ENCODE data around the gene N4BP2L2.
"Not testable (repeated sequence)": the region's sequence is repeated elsewhere in the genome, so short reads cannot be mapped to it uniquely, and the experiment has no call there.

The N4BP2L2 gene

DNA sequence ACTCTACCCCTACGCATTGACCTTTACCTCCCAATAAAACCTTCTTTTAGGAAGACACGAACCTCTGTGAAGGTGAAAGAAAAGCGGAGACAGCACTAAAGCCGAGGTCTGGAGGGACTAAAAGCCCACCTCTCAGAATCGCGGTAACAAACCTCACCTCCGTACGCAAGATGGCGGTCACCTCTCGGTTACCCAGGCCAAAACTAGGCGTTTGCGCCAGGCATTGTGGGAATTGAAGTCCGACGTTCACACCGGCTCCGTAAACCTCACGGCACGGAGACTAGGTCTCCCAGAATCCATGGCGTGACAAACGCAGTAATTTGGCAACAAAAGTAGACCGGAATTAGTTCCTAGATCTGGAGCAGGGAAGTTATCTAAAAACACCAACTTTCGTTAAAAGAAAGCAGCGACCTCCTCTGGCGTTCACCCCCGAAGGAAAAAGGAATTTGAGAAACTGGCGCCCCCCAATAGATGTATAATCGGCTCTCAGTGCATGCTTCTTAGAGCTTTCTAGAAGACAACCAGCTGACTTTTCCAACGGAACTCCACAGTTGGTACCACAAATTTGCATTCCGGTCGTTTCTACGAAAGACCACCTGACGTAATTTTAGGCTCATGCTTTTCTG lies at the start of gene N4BP2L2:
Gene N4BP2L2 (minus strand): TSS at position 175 of the 626 bp plus-strand sequence. CDS start 1,768 bp downstream, outside the sequence.
- peak; percentile 88 for DNase-seq

DNA sequence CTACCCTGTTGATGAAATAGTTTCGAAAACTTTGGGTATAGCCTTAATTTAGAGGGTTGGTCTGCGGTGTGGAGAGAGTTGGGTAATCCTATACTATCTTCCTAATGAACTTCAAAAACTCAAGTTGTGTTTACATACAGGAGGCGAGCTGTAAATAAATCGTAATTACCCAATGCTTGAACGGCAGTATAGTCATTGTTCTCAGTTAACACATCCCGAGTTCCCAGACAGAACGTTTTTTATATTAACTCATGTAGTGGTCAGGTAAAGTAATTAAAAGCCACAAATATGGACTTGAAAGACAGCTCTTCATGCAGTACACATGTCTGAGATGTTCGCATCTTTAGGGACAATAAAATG lies 49.2 kb upstream of the N4BP2L2 start:
- DNase-seq, result no peak

DNA sequence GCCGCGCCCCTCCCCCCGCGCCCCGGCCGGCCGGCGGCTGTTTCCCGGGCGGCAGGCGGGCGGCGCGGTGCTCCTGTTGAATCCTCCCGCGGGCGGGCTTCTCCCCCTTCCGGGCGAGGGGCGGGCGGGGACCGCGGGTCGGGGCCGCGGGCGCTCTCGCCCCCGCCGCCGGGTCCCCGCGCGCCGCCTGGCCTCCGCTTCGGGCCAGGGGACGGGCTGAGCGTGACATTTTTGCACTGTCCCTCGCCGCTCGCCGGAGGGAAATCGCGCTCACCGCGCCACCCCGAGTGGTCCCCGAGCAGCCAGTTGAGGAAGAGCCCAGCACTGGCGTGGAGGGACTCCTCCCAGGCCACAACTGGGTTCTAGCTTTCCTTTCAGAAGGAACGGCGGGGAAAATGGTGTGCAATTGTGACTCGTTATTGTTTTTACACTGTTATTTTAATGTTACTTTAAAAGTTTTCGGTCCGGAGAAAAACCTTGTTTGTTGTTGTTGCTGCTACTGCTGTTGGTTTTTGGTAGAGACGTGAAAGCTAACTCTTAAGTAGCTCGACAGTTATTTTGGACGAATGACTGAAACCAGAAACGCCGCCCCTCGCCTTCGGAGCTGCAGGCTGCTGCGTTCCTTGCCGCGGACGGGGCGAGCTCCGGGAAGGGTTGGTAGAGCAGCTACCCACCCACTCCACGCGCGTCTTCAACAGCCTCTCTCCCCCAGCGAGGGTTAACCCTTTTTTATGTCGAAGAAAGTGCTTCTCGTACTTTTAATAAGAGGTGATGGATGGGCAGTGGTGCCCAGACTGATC lies 48.6 kb upstream of the N4BP2L2 start:
- peak; percentile 60 for DNase-seq

DNA sequence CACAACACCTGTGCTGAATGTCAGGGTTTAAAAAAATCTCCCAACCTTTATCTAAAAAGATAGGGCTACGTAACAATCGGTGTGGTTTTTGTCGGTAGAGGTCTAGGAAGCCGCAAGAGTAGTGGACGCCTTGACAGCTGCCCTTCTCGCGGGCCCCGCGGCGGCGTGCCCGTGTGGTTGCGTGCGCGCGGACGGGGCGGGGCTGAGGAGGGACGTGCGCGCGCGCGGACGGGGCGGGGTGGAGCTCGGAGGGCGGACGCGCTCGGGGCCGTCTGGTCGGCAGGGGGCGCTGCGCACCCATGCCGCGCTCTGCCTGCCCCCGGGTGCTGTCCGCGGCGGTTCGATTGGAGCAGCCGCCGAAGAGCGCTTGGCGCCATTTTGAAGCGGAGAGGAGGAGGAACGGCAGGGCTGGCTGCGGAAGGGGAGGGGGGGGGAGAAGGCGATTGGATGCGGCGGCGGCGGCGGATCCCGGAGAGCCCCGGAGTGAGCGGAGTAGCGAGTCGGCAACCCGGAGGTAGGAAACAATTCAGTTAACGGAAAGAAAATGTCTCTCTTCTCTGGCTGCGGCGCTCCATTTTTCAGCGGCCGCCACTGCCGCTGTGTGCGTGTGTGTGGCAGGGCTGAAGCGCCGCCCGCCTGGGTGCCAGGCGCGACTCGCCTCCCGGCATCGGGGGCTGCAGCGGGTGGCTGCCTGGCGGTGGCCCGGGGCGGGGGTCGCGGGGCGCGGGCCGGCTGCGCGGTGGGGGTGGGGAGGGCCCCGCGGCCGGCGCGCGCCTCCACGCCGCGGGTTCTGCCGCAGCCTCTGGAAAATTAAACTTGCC lies 47.7 kb upstream of the N4BP2L2 start, which contains the start of gene PDS5B:
Gene PDS5B (plus strand): TSS at position 373 of the 821 bp plus-strand sequence. CDS start 62,321 bp downstream, outside the sequence.
- peak; percentile 94 for DNase-seq

DNA sequence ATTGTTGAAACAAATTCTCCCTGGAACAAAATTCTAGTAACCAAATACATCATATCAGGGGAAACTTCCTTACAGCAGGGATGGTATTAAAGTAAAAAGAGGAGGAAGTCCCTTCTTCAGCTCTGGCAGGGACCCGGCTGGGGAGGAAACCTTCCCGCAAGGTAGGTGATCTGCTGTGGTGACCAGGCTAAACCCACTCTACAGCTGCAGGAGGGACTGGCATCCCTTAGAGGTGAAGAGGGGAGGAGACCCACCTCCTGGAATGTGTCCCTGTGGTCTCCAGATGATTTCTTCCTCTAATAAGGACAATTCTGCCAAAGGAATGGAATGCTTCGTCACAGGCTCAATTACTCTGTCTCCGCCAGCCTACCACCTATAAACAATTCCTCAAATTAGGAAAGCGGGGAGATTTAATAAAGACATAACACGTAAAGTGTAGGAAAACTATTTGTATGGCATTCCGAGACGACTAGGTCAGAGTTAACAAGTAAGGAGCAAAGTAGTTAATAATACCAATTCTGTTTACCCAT lies 47.0 kb upstream of the N4BP2L2 start:
- no peak for DNase-seq

DNA sequence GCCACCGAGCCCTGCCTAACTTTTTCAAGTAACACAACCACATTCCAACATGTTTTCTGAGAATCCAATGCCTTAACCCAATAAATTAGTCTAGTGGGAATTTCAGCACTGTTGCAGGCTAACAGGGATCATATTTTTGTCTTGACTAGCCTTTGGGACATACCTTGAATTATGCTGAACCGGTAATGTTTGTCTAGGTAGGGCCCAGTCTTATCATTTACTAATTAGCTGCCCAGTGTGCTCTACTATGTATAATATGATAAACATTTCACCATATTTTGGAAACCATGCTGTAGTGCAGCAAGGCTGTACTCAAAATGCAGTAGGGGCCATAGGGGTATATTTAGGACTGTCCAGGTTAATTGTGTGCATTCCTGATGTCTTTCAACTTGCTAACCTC lies 44.4 kb upstream of the N4BP2L2 start:
- no peak for DNase-seq

DNA sequence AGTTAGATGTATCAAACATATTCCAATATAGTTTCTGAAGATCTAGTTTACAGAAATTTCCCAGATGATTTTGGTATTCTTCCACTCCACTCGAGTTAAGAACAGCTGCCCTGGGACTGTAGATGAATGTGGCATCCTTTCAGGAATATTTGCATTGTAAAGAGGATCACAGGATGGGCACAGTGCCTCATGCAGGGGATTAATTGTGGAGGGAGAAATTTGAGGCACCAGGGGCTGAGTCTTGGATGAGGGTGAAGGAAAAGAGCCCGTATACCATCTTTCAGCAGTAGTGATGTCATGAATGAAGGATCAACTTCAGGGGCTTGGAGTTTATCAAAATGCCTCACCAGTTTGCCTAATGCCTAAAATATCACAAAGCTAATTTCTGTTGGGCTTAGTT lies 43.7 kb upstream of the N4BP2L2 start:
- no peak for DNase-seq

DNA sequence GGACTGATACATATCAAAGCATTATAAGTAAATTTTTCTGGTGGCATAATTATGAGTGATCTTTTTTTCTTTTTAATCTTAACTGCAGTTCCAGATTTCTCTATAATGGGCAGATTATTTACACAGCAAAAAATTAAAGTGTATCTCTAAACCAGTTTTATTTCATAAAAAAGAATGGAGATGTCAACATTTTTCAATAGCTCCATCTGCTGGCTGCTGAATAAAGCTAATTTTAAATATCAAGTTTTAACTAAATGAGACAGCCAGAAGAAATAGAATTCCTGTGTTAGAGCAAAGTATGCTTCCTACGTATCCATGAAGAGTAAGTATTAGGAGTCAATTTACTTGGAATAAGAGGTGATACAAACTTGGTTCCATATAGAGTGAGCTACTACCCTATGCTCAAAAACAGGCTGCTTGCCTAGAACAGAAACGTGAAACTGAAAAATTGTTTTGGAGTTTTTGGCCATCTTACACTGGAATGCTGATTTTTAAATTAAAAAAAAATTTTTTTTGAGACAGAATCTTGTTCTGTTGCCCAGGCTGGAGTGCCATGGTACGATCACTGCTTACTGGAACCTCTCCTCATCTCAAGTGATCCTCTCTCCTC lies 42.7 kb upstream of the N4BP2L2 start:
- DNase-seq, result no peak

DNA sequence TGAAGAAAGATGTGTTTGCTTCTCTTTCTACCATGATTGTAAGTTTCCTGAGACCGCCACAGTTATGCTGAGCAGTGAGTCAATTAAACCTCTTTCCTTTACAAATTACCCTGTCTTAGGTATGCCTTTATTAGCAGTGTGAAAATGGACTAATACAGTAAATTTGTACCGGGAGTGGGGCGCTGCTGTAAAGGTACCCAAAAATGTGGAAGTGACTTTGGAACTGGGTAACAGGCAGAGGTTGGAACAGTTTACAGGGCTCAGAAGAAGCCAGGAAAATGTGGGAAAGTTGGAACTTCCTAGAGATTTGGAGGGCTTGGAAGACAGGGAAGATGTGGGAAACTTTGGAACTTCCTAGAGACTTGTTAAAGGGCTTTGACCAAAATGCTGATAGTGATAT lies 38.4 kb upstream of the N4BP2L2 start:
- DNase-seq, result no peak

DNA sequence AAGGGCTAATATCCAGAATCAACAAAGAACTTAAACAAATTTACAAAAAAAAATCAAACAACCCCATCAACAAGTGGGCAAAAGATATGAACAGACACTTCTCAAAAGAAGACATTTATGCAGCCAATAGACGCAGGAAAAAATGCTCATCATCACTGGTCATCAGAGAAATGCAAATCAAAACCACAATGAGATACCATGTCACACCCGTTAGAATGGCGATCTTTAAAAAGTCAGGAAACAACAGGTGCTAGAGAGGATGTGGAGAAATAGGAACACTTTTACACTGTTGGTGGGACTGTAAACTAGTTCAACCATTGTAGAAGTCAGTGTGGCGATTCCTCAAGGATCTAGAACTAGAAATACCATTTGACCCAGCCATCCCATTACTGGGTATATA lies 37.1 kb upstream of the N4BP2L2 start:
- DNase-seq, result not testable (repeated sequence)

DNA sequence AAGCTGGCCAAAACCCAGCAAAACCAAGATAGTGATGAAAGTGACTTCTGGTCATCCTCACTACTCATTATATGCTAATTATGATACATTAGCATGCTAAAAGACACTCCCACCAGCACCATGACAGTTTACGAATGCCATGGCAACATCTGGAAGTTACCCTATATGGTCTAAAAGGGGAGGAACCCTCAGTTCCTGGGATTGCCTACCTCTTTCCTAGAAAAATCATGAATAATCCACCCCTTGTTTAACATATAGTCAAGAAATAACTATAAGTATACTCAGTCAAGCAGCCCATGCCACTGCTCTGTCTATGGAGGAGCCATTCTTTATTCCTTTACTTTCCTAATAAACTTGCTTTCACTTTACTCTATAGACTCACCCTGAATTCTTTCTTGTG lies 22.2 kb upstream of the N4BP2L2 start:
- not testable (repeated sequence) for DNase-seq

DNA sequence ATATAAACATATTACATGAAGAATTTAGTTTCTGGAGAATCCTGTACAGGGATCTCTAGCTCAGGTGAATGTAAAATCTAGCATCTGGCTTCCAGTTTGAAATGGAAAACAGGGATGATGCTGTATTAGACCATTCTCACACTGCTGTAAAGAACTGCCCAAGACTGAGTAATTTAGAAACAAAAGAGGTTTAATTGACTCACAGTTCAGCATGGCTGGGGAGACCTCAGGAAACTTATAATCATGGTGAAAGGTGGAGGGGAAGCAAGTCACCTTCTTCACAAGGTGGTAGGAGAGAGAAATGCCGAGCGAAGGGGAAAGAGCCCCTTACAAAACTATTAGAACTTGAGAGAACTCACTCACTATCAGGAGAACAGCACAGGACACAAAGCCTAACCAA lies 17.0 kb upstream of the N4BP2L2 start:
- no peak for DNase-seq

DNA sequence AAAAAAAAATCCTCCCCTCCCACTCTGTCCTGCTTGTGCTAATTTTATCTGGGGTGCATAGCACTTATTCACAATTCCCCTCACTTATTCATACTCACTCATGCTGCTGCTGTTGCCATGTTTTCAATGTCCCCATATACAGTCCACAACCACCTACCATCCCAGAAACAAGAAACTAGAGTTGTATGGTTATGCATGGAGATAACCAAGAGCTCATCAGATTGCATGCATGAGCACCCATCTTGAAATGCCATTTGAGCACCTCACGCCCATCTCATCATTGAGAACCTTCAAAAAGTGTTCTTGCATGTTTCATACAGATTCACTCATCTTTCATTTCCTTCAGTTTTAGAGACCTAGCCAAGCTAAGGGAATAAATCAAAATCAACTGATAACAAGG lies 15.1 kb upstream of the N4BP2L2 start:
- no peak for DNase-seq

DNA sequence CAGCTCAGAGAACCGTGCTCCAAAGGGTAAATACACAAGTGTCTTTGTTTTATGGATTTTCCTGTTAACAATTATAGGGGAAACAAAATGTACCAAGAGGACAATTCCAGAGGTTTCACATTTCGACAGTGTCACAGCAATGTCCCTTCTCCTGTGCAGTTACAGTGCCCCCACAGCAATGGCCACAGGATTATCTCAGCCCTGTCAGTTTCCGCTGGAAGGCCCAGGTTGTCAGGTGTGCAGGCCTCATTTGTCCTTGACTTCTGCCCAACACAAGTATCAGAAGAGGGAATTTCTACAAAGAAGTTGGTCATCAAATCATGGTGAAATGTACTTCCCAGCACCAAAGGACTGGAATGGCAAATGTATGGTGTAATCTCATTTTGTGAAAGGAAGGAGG lies 11.2 kb upstream of the N4BP2L2 start:
- no peak for DNase-seq

DNA sequence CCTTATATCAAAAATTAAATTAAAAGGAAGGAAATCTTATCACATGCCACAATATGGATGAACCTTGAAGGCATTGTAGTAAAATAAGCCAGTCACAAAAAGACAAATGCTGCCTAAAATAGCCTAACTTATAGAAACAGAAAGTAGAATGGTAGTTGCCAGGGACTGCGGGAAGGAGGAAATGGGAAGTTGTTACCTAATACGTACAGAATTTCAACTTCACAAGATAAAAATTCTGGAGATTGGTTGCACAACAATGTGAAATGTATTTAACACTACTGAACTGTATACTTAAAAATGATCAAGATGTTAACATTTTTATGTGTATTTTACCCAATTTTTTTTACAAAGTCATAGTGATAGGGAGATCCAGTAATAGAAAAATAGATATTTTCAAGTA lies 10.2 kb upstream of the N4BP2L2 start:
- no peak for DNase-seq

DNA sequence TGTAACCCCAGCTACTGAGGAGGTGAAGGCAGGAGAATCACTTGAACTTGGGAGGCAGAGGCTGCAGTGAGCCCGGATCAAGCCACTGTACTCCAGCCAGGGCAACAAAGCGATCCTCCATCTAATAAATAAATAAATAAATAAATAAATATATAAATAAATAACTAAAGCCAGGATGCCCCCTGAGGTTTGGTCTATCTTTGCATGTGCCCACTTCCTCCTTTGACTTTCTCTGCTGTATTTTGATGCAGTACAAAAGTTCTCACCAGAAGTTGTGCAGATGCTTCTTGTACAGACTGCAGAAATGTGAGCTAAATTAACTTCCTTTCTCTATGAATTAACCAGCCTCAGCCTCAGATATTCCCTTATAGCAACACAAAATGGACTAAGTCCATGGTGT lies 6.5 kb upstream of the N4BP2L2 start:
- DNase-seq, result no peak

DNA sequence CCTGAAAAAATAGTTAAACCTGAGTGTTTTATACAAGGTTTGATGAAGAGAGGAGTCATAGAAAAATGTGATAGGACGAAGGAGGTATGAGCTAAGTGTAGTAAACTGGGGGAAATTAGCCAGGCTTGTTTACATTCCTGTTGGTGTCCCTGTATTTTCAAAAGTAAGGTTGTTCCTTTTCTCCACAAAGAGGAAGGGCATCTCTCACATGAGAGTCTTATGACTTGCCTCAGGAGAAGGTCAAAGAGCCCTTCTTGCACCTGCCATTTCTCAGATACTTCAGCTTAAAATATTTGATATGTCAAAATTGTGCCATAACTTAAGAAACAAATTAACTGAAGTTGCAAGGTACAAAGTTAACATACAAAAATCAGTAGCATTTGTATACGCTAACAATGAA lies 3.6 kb upstream of the N4BP2L2 start:
- DNase-seq, result no peak

DNA sequence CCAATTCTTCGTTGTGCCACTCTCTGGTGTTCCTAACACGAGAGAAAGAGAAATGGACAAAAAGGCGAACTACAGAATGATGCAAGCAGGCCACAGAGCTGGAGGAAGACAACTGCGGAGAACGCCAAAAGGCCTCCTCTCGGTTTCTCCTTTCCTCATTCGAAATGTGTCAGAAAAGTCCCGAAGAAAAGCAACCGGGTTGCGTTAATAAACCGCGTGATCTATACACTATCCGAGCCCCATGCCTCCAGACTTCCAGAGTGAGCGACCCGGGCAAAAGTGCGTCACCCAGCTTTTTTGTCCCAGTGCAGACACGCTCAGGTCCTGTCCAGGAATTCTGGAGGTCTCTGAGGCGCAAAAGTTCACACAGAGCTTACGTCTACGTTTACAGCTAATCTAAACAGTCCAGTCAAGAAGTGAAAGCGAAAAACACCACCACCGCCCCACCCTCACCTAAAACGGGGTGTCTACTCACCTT lies 413 bp downstream of the N4BP2L2 start:
- no peak for DNase-seq

DNA sequence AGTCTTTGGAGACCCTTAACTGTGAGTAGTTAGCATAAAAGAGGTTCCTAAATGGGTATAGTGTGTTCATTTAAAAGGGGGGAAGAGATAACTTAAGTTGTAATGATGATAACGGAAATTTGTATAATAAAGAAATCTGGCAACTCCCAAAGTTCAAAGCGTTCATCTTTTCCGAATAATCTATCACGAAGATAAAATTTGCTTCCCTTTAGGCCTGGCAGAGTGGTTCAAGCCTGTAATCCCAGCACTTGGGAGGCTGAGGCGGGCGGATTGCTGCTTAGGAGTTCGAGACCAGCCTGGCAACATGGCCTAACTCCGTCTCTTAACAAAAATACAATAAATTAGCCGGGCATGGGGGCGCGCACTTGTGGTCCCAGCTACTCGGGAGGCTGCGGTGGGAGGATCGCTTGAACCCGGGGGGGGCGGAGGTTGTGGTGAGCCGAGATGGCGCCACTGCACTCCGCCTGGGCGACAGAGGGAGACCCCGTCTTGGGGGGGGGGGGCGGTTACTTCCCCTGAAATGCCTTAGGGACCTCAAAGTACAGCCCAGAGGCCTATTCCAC lies 934 bp downstream of the N4BP2L2 start:
- DNase-seq, result peak; percentile 35

DNA sequence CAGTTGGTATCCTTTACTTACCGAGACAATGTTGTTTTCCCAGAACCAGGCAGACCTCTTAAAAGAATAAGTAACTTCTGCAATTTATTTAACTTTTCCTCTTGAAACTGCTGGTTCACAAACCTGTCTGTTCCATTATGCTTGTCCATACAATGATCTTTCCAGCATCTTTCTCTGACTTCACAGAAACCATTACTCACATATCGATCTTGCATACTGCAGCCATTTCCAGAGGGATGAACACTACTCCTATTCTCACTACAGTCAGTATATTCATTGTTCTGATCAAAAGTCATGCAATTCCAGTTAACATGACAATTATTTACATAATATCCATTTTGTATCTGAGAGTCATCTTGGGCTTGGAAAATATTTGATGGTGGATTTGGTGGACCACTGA lies 2.8 kb downstream of the N4BP2L2 start:
- DNase-seq, result no peak

DNA sequence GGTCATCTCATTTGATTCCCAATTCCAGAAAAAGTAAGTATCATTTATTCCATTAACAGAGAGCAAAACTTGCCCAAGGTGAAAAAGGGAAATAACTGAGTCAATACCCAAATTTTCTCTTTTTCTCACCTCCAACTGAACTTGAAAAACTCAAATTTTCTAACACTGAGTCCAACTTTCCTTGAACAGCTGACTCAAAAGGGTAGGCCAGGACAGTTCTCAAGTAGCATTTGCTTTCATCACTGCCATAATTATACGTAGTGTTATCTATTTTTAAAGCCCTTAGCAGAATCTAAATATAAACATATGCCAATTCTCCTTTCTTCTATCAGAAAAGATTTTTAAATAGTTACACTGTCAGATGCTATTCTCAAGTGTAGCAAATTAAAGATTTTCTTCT lies 3.5 kb downstream of the N4BP2L2 start:
- DNase-seq, result no peak

DNA sequence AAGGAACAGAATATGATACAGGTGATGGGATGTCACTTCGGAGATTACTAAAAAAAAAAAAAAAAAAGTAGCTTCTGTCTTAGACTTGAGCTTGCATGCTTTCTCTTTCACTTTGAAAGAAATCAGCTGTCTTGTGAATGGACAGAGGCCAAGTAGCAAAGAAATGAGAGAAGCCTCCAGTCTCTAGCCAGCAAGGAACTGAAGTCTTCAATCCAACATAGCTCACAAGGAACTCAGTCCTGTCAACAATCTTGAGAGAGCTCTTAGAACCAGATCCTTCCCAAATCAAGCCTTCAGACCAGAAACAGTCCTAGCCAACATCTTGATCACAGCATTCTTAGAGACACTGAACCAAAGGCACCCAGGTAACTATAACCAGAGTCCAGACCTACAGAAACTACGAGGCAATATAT lies 7.7 kb downstream of the N4BP2L2 start:
- no peak for DNase-seq
